CD8-positive, alpha-beta memory T cell (primary cell): ENCODE measurements around the gene GAB3. TPM values are rescaled to one million over a fixed set of nuclear protein-coding genes. Genes with fewer than 3 reads are reported as not detected.
A peak's percentile ranks its signal among the peaks of the same experiment; 100 is the strongest.

Experiments used
- CTCF ChIA-PET: fragments of 350-600 bp; sonication (Branson Sonifier 250); formaldehyde crosslinking; loops from one replicate; lab custom pipeline; 2021; ENCODE audit warnings: antibody characterized with exemption; lab: Charles Lee
- POLR2A ChIA-PET: fragments of 350-600 bp; sonication (Branson Sonifier 250); formaldehyde crosslinking; loops from one replicate; lab custom pipeline; 2021; ENCODE audit warnings: antibody characterized with exemption; lab: Charles Lee
- DNase-seq, 5 donors: peaks; one replicate each; pipeline versions ENCODE4 v3.0.0 to v3.0.0-alpha.2; 2020 to 2022; ENCODE audit warnings: mixed read lengths in 1 of 5
- H3K27ac ChIP-seq: one replicate; pipeline ENCODE4 v1.7.0; 2013; ENCODE audit warnings: low read depth, mild to moderate bottlenecking, low read length, moderate library complexity
- H3K27me3 ChIP-seq: 2 replicates; pipeline ENCODE4 v1.7.0; 2013; ENCODE audit warnings: low read length, mild to moderate bottlenecking; ENCODE audit not compliant: insufficient read depth, poor library complexity, severe bottlenecking
- H3K36me3 ChIP-seq: 2 replicates; pipeline ENCODE4 v1.7.0; 2013; ENCODE audit warnings: mild to moderate bottlenecking, low read length, moderate library complexity; ENCODE audit not compliant: insufficient read depth
- H3K4me1 ChIP-seq: 2 replicates; pipeline ENCODE4 v1.7.0; 2013; ENCODE audit warnings: mild to moderate bottlenecking, low read length, moderate library complexity; ENCODE audit not compliant: insufficient read depth
- H3K4me3 ChIP-seq: 2 replicates; pipeline ENCODE4 v1.7.0; 2013; ENCODE audit warnings: mild to moderate bottlenecking, low read length
- H3K9me3 ChIP-seq: 2 replicates; pipeline ENCODE4 v1.7.0; 2013; ENCODE audit warnings: mild to moderate bottlenecking, low read length
- H3K27ac Mint-ChIP-seq, 8 donors: one replicate each; pipeline ENCODE4 v1.8.0; 2020 to 2021; ENCODE audit warnings: mixed read lengths in 8 of 8, mild to moderate bottlenecking in 6 of 8, inconsistent platforms in 3 of 8, moderate library complexity in 3 of 8
- H3K27me3 Mint-ChIP-seq, 2 donors: one replicate each; pipeline ENCODE4 v1.8.0; 2020 to 2021; ENCODE audit warnings: mixed read lengths in 2 of 2, mild to moderate bottlenecking in 1 of 2, moderate library complexity in 1 of 2
- H3K36me3 Mint-ChIP-seq, 3 donors: one replicate each; pipeline ENCODE4 v1.8.0; 2020 to 2021; ENCODE audit warnings: mixed read lengths in 3 of 3, inconsistent platforms in 1 of 3, mild to moderate bottlenecking in 1 of 3
- H3K4me1 Mint-ChIP-seq, 3 donors: one replicate each; pipeline ENCODE4 v1.8.0; 2020 to 2021; ENCODE audit warnings: mixed read lengths in 3 of 3, inconsistent platforms in 1 of 3, mild to moderate bottlenecking in 1 of 3
- H3K4me3 Mint-ChIP-seq, 7 donors: one replicate each; pipeline ENCODE4 v1.8.0; 2020 to 2021; ENCODE audit warnings: mixed read lengths in 7 of 7, mild to moderate bottlenecking in 6 of 7, moderate library complexity in 4 of 7, inconsistent platforms in 2 of 7
- H3K9me3 Mint-ChIP-seq, 5 donors: one replicate each; pipeline ENCODE4 v1.8.0; 2020 to 2022; ENCODE audit warnings: mixed read lengths in 5 of 5, mild to moderate bottlenecking in 3 of 5, moderate library complexity in 2 of 5, inconsistent platforms in 1 of 5
- polyA plus RNA-seq: library from polyadenylated mRNA; unstranded; fragments of 300-500 nt; fragmentation: Illumina TruSeq; gene quantifications from one replicate; pipeline ENCODE4 v1.2.3, GENCODE V29; 2021
- total RNA-seq, 2 experiments: library from RNA; stranded (reverse); gene quantifications; one replicate each; pipeline ENCODE4 v1.2.3, GENCODE V29; 2021

The GAB3 gene
- total RNA-seq, result 1 to 10 TPM; 6.2 to 6.7 TPM
- polyA plus RNA-seq, result 11.9 TPM

DNA sequence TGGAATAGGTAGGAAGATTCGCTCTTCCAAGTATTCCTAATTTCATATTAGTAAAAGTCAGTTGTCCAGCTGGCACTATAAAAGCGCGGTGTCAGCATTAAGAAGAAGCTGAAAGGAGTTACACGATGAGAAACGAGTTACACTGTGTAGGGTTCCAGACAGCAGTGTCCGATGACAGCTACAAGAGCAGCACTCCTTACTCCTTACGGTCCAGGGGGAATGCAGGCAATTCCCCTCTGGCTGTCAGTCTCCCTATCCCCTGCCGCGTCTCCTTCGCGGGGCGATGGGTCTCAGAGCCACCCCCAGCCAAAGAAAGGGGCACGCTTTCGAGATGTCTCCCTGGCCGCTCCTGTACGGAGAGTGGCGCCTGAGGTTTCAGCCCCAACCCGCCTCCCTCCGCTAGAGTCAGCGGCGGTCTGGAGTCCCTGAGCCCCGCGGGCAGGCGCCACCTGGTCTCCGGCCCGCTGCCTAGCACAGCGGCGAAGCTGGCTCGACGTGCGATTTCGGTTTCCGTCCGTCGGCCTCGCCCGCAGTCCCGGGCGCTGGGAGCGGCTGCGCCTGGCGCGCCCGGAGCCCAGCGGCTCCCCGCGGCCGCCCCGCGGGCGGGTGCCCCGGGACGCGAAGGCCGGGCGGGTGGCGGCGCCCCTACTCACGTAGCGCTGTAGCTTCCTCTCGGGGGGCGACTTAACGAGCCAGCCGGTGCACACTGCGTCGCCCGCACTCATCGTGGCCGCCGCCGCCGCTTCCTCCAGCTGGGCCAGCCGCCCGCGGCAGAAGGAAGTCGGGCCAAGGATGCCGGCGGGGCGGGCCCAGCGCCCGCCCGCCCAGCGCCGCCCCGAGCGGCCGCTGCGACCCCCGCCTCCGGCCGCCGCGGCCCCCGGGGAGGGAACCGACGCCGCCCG is at the start of gene GAB3:
TSS of gene GAB3 (minus strand) at position 777 of the 902 bp plus-strand sequence. CDS start at position 725, 52 bp downstream.
- peak within 1 kb of the TSS; percentile 82 to 95 (median 90) for H3K27ac Mint-ChIP-seq
- H3K36me3 Mint-ChIP-seq, result peaks cover 0 to 10% (median 0%) of the 10 kb centered on the region in 3 donors
- peak; percentile 16 to 68 (median 38) for DNase-seq
- H3K27me3 ChIP-seq, result no peaks in the 10 kb centered on the region
- H3K4me1 Mint-ChIP-seq, result peaks cover 28 to 47% (median 47%) of the 10 kb centered on the region in 3 donors
- H3K4me3 Mint-ChIP-seq, result peak within 1 kb of the TSS; percentile 82 to 91 (median 86)
- H3K36me3 ChIP-seq, result no peaks in the 10 kb centered on the region
- H3K4me3 ChIP-seq, result peak within 1 kb of the TSS; percentile 68
- CTCF ChIA-PET, result interaction anchor here (1.1 to 6.6 kb wide), 6 partner anchors 13 to 38 kb away, joined by 4 to 65 read pairs (median 19); partner anchors contain the start of gene DKC1
- POLR2A ChIA-PET, result interaction anchor here (0.8 to 2.2 kb wide), 5 partner anchors 12 to 31 kb away, joined by 3 to 22 read pairs (median 5); partner anchors contain the start of gene DKC1
- H3K4me1 ChIP-seq, result peaks cover 15% of the 10 kb centered on the region
- no peaks in the 10 kb centered on the region for H3K9me3 Mint-ChIP-seq
- H3K9me3 ChIP-seq, result no peaks in the 10 kb centered on the region
- peaks cover 0 to 5% of the 10 kb centered on the region in 2 donors for H3K27me3 Mint-ChIP-seq
- peak within 1 kb of the TSS; percentile 76 for H3K27ac ChIP-seq

- Histone ChIP-seq H3K4me1 (peaks cover 27% of the 10 kb centered on the region), H3K36me3 (no peaks in the 10 kb centered on the region), H3K27ac (peak overlapping the region; percentile 78), H3K4me3 (no peak overlapping the region), H3K9me3 (no peaks in the 10 kb centered on the region), H3K27me3 (no peaks in the 10 kb centered on the region)
- peaks cover 0 to 3% of the 10 kb centered on the region in 2 donors for H3K27me3 Mint-ChIP-seq
- no peaks in the 10 kb centered on the region for H3K9me3 Mint-ChIP-seq
- H3K4me1 Mint-ChIP-seq, result peaks cover 11 to 16% (median 13%) of the 10 kb centered on the region in 3 donors
- no peak overlapping the region for H3K27ac Mint-ChIP-seq
- no peak overlapping the region for H3K4me3 Mint-ChIP-seq
- peaks cover 0 to 1% (median 0%) of the 10 kb centered on the region in 3 donors for H3K36me3 Mint-ChIP-seq
- POLR2A ChIA-PET, result no interaction called here
- CTCF ChIA-PET, result no interaction called here
- DNase-seq, result no peak
These were observed 48.9 kb upstream of the GAB3 start for GRCh38 chrX:154799556-154800348.

GRCh38 chrX:154797006-154797405 is 46.1 kb upstream of the GAB3 start:
- no peaks in the 10 kb centered on the region for H3K9me3 ChIP-seq
- Mint-ChIP-seq H3K27ac (peak overlapping the region in 1 of 8 donors; percentile 1), H3K36me3 (peaks cover 0 to 1% (median 0%) of the 10 kb centered on the region in 3 donors), H3K27me3 (peaks cover 0 to 3% of the 10 kb centered on the region in 2 donors), H3K4me1 (peaks cover 3 to 4% (median 4%) of the 10 kb centered on the region in 3 donors), H3K4me3 (no peak overlapping the region), H3K9me3 (no peaks in the 10 kb centered on the region)
- no peaks in the 10 kb centered on the region for H3K27me3 ChIP-seq
- DNase-seq, result no peak
- ChIA-PET CTCF (no interaction called here), POLR2A (no interaction called here)
- H3K4me3 ChIP-seq, result no peak overlapping the region
- H3K4me1 ChIP-seq, result peaks cover 20% of the 10 kb centered on the region
- no peaks in the 10 kb centered on the region for H3K36me3 ChIP-seq
- peak overlapping the region; percentile 78 for H3K27ac ChIP-seq

- H3K4me1 ChIP-seq, result peaks cover 11% of the 10 kb centered on the region
- Mint-ChIP-seq H3K4me1 (peaks cover 0 to 4% (median 2%) of the 10 kb centered on the region in 3 donors), H3K4me3 (no peak overlapping the region), H3K27me3 (peaks cover 0 to 3% of the 10 kb centered on the region in 2 donors), H3K9me3 (no peaks in the 10 kb centered on the region), H3K27ac (no peak overlapping the region), H3K36me3 (peaks cover 0 to 1% (median 0%) of the 10 kb centered on the region in 3 donors)
- no peak overlapping the region for H3K27ac ChIP-seq
- ChIA-PET POLR2A (no interaction called here), CTCF (no interaction called here)
- no peak for DNase-seq
- no peaks in the 10 kb centered on the region for H3K27me3 ChIP-seq
- no peaks in the 10 kb centered on the region for H3K36me3 ChIP-seq
- no peak overlapping the region for H3K4me3 ChIP-seq
- H3K9me3 ChIP-seq, result no peaks in the 10 kb centered on the region
These were observed 44.1 kb upstream of the GAB3 start for GRCh38 chrX:154795016-154795415.

GRCh38 chrX:154793084-154793795 is 42.4 kb upstream of the GAB3 start:
- Mint-ChIP-seq H3K9me3 (no peaks in the 10 kb centered on the region), H3K36me3 (no peaks in the 10 kb centered on the region), H3K4me3 (no peak overlapping the region), H3K4me1 (no peaks in the 10 kb centered on the region), H3K27me3 (peaks cover 0 to 4% of the 10 kb centered on the region in 2 donors), H3K27ac (peak overlapping the region in 1 of 8 donors; percentile 39)
- Histone ChIP-seq H3K4me1 (no peaks in the 10 kb centered on the region), H3K36me3 (no peaks in the 10 kb centered on the region), H3K27me3 (no peaks in the 10 kb centered on the region), H3K9me3 (no peaks in the 10 kb centered on the region), H3K4me3 (no peak overlapping the region), H3K27ac (no peak overlapping the region)
- CTCF ChIA-PET, result no interaction called here
- POLR2A ChIA-PET, result no interaction called here
- no peak for DNase-seq

GRCh38 chrX:154791939-154792338 is 41.1 kb upstream of the GAB3 start:
- CTCF ChIA-PET, result no interaction called here
- no peak for DNase-seq
- no peaks in the 10 kb centered on the region for H3K36me3 Mint-ChIP-seq
- POLR2A ChIA-PET, result no interaction called here
- no peak overlapping the region for H3K4me3 Mint-ChIP-seq
- no peaks in the 10 kb centered on the region for H3K9me3 ChIP-seq
- H3K27me3 ChIP-seq, result no peaks in the 10 kb centered on the region
- H3K36me3 ChIP-seq, result no peaks in the 10 kb centered on the region
- H3K4me1 Mint-ChIP-seq, result no peaks in the 10 kb centered on the region
- H3K27ac ChIP-seq, result no peak overlapping the region
- H3K4me3 ChIP-seq, result no peak overlapping the region
- H3K27me3 Mint-ChIP-seq, result peaks cover 0 to 1% of the 10 kb centered on the region in 2 donors
- H3K4me1 ChIP-seq, result no peaks in the 10 kb centered on the region
- H3K9me3 Mint-ChIP-seq, result no peaks in the 10 kb centered on the region
- no peak overlapping the region for H3K27ac Mint-ChIP-seq

DNA sequence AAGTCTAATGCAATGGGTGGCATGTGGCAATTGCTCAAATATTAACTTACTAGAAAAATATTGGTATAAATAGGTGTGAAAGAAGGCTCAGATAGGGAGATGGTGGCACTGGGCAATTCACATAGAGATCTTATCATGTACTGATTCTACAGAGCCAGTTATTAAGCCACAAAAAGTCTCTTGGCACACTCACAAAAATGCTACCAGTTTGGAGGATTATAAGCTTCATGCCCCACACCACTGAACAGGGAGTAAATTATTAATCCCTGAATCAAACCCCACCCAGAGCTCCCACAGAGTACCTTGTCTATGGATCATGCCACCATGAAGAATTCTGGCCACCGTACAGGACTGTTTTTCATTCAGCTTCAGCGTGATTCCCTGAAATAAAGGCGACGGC is 40.6 kb upstream of the GAB3 start:
- no peaks in the 10 kb centered on the region for H3K4me1 ChIP-seq
- Mint-ChIP-seq H3K4me1 (no peaks in the 10 kb centered on the region), H3K9me3 (no peaks in the 10 kb centered on the region), H3K36me3 (no peaks in the 10 kb centered on the region), H3K27me3 (peaks cover 0 to 1% of the 10 kb centered on the region in 2 donors), H3K4me3 (no peak overlapping the region), H3K27ac (no peak overlapping the region)
- ChIA-PET CTCF (no interaction called here), POLR2A (no interaction called here)
- no peak for DNase-seq
- H3K27me3 ChIP-seq, result no peaks in the 10 kb centered on the region
- no peak overlapping the region for H3K27ac ChIP-seq
- H3K4me3 ChIP-seq, result no peak overlapping the region
- no peaks in the 10 kb centered on the region for H3K9me3 ChIP-seq
- H3K36me3 ChIP-seq, result no peaks in the 10 kb centered on the region
